ENCODE data around the gene TRUB2. TPM values are rescaled to one million over a fixed set of nuclear protein-coding genes. Genes with fewer than 3 reads are reported as not detected.

The TRUB2 gene
- 1 to 10 TPM; 7.4 to 8.4 TPM for total RNA-seq

DNA sequence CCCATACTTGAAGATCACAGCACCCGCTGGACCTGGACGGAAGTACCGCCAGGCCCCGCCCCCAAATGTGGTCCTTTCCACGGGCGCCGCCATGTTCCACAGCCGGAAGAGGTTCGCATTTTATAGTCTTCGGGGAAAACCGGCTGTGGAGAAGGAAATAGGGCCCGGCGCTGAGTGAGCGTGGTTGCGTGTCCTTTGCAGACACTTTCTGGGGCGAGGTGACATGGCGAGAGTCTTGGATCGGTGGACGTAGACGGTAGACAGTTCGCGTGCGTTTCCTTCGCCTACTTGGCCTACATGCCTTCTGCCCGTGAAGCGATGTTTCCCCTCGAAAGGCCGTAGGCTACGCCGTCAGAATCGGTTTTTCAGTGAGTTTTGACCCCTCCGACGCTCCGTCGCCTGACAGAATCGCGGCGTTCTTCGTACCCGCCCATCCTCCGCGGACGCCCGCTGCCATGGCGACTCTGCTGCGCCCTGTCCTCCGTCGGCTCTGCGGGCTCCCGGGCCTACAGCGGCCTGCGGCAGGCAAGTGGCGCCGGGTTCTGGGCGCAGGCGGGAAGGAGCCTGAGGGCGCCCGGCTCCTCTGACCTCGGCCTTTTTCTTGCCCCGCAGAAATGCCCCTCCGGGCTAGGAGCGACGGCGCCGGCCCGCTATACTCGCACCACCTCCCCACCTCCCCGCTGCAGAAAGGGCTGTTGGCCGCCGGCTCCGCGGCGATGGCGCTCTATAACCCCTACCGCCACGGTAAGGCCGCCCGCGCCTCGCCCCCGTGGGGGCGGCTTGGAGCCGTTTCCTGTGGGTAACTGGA lies at the start of gene TRUB2, which contains the start of gene COQ4:
Gene TRUB2, minus strand, starts transcription at position 44 of the 808 bp plus-strand sequence. Its CDS starts 39 bp downstream, at position 5.
Gene COQ4, plus strand, starts transcription at position 436 of the 808 bp plus-strand sequence. Its CDS starts 20 bp downstream, at position 456.
- ATAC-seq (ENCODE audit: insufficient number of reproducible peaks, low FRiP score, low read depth) (peak; percentile 96), DNase-seq (ENCODE audit: low spot score) (peak; percentile 80)
- H3K4me1 ChIP-seq (ENCODE audit: control insufficient read depth in 1 of 2, low read depth in 2 of 2), result peaks cover 13 to 24% of the 10 kb centered on the region in 2 donors
- peaks cover 18% of the 10 kb centered on the region for H3K36me3 ChIP-seq
- H3K9me3 ChIP-seq, result no peaks in the 10 kb centered on the region
- TF ChIP-seq, protein P1, sequence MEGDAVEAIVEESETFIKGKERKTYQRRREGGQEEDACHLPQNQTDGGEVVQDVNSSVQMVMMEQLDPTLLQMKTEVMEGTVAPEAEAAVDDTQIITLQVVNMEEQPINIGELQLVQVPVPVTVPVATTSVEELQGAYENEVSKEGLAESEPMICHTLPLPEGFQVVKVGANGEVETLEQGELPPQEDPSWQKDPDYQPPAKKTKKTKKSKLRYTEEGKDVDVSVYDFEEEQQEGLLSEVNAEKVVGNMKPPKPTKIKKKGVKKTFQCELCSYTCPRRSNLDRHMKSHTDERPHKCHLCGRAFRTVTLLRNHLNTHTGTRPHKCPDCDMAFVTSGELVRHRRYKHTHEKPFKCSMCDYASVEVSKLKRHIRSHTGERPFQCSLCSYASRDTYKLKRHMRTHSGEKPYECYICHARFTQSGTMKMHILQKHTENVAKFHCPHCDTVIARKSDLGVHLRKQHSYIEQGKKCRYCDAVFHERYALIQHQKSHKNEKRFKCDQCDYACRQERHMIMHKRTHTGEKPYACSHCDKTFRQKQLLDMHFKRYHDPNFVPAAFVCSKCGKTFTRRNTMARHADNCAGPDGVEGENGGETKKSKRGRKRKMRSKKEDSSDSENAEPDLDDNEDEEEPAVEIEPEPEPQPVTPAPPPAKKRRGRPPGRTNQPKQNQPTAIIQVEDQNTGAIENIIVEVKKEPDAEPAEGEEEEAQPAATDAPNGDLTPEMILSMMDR (IDR thresholded peaks at IDR 0.05), result no peak
- H3K27me3 ChIP-seq (replicated peaks; ENCODE audit: insufficient read depth), result no peaks in the 10 kb centered on the region
- H3K4me3 ChIP-seq, result peak within 1 kb of the TSS; percentile 94
- peak within 1 kb of the TSS; percentile 68 to 76 for H3K27ac ChIP-seq

DNA sequence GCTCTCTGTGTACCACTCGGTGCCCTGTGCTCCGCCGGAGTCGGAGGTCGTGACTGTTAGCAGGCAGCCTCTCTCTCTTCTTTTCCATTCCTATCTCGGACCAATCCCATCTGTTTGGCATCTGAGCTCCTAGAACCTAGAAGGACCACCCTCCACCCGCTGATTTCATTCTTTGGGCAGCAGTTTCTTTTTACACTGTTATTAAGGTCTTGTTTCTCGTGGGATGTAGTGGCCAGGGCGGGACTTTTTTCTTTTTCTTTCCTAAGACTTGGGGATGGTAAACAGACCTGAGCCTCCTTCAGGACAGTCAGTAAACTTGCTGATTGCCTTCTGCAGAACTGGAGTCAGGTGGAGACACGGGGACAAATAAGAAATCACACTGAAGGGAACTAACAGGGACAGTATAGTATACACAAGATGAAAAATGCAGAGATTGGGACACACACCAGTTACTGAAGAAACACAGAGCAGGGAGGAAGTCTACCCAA lies 49.4 kb upstream of the TRUB2 start:
- H3K4me3 ChIP-seq, result peak overlapping the region; percentile 82
- TF ChIP-seq, protein P1 (IDR thresholded peaks at IDR 0.05), result no peak
- DNase-seq (ENCODE audit: low spot score) (no peak), ATAC-seq (ENCODE audit: insufficient number of reproducible peaks, low FRiP score, low read depth) (peak; percentile 2)
- no peaks in the 10 kb centered on the region for H3K27me3 ChIP-seq (replicated peaks; ENCODE audit: insufficient read depth)
- H3K4me1 ChIP-seq (ENCODE audit: control insufficient read depth in 1 of 2, low read depth in 2 of 2), result peaks cover 12 to 19% of the 10 kb centered on the region in 2 donors
- H3K36me3 ChIP-seq, result no peaks in the 10 kb centered on the region
- no peaks in the 10 kb centered on the region for H3K9me3 ChIP-seq
- H3K27ac ChIP-seq, result peak overlapping the region; percentile 78 to 97

GRCh38 chr9:128370752-128371629 lies 48.7 kb upstream of the TRUB2 start, which contains the start of gene URM1:
Gene URM1, plus strand, starts transcription at chr9:128371374. Its CDS starts 7 bp downstream, at chr9:128371381.
- H3K4me3 ChIP-seq, result peak within 1 kb of the TSS; percentile 82
- peak; percentile 92 for ATAC-seq (ENCODE audit: insufficient number of reproducible peaks, low FRiP score, low read depth)
- H3K9me3 ChIP-seq, result no peaks in the 10 kb centered on the region
- peak within 1 kb of the TSS; percentile 78 to 97 for H3K27ac ChIP-seq
- DNase-seq (ENCODE audit: low spot score), result peak; percentile 82
- H3K36me3 ChIP-seq, result no peaks in the 10 kb centered on the region
- no peaks in the 10 kb centered on the region for H3K27me3 ChIP-seq (replicated peaks; ENCODE audit: insufficient read depth)
- peaks cover 12 to 19% of the 10 kb centered on the region in 2 donors for H3K4me1 ChIP-seq (ENCODE audit: control insufficient read depth in 1 of 2, low read depth in 2 of 2)
- TF ChIP-seq, protein P1 (IDR thresholded peaks at IDR 0.05), result no peak

GRCh38 chr9:128370367-128370751 lies 48.1 kb upstream of the TRUB2 start:
- Histone ChIP-seq H3K4me3 (peak overlapping the region; percentile 82), H3K9me3 (no peaks in the 10 kb centered on the region), H3K4me1 (ENCODE audit: control insufficient read depth in 1 of 2, low read depth in 2 of 2) (peaks cover 12 to 20% of the 10 kb centered on the region in 2 donors), H3K27me3 (replicated peaks; ENCODE audit: insufficient read depth) (no peaks in the 10 kb centered on the region), H3K36me3 (no peaks in the 10 kb centered on the region), H3K27ac (peak overlapping the region; percentile 78 to 90)
- DNase-seq (ENCODE audit: low spot score), result no peak
- TF ChIP-seq, protein P1 (IDR thresholded peaks at IDR 0.05), result no peak
- ATAC-seq (ENCODE audit: insufficient number of reproducible peaks, low FRiP score, low read depth), result no peak
